Right lobe of liver (tissue), 6 donors: ENCODE data around the gene RNF17. TPM values are rescaled to one million over a fixed set of nuclear protein-coding genes. Genes with fewer than 3 reads are reported as not detected.

Source experiments
- ATAC-seq, 4 donors: fragments of 200-7000 bp; cut with Tn5 transposase; one replicate each; pipeline ENCODE4 v1.9.1; 2020; ENCODE audit warnings: mild to moderate bottlenecking in 4 of 4, moderate library complexity in 4 of 4
- DNase-seq, 3 donors: peaks; one replicate each; pipeline ENCODE4 v3.0.0-alpha.2; 2020
- H3K27ac ChIP-seq, 3 donors: fragments of 200-600 bp; one replicate each; pipeline ENCODE4 v1.8.0; 2022
- H3K27me3 ChIP-seq, 2 donors: fragments of 200-600 bp; one replicate each; pipeline ENCODE4 v1.8.0; 2022
- H3K36me3 ChIP-seq, 4 donors: fragments of 200-600 bp; sonication (generic) in 1 of 4; one replicate each; pipeline versions ENCODE4 v1.5.1 to v1.8.0; 2017 to 2022; ENCODE audit warnings: control low read depth in 1 of 4
- H3K4me1 ChIP-seq, 4 donors: fragments of 200-600 bp; sonication (generic) in 1 of 4; one replicate each; pipeline versions ENCODE4 v1.5.1 to v1.8.0; 2017 to 2022; ENCODE audit warnings: control low read depth in 1 of 4
- H3K4me3 ChIP-seq, 3 donors: fragments of 200-600 bp; one replicate each; pipeline ENCODE4 v1.8.0; 2022
- H3K9me3 ChIP-seq, 4 donors: fragments of 200-600 bp; sonication (generic) in 1 of 4; one replicate each; pipeline versions ENCODE4 v1.5.1 to v1.8.0; 2017 to 2022; ENCODE audit warnings: control low read depth in 1 of 4
- POLR2A ChIP-seq: fragments of 450-650 bp; IDR thresholded peaks from one replicate; pipeline ENCODE4 v1.6.1; 2017; ENCODE audit warnings: antibody characterized with exemption, mild to moderate bottlenecking
- WGBS: methylation state at CpG from one replicate; pipeline ENCODE4 v1.1.6; 2018; ENCODE audit warnings: low coverage, low lambda C conversion rate; ENCODE audit not compliant: insufficient coverage; ENCODE audit errors: missing lambda C conversion rate; 5-methylcytosine and 5-hydroxymethylcytosine counted together
- intact Hi-C, 2 donors: fragments of 100-400 bp; cut with DNase I; formaldehyde crosslinking; loops; one replicate each; pipeline versions ENCODE4 v1.11.2 to v1.14.1; 2022
- total RNA-seq, 6 experiments: library from RNA; depleted of rRNA in 2 of 6; stranded (reverse); fragments of >200 nt in 2 of 6; fragmentation: NEBNext Ultra II Directional in 3 of 6; extraction: Animal tissue kit (Norgen Biotek cat#: 25700) in 3 of 6; gene quantifications; one replicate each; pipeline versions ENCODE4 v1.1.0 to v1.2.4, GENCODE V29; 2016 to 2023
- TF ChIP-seq, protein P1 (sequence below), 4 donors: fragments of 200-600 bp in 3 of 4; fragments of 450-650 bp in 1 of 4; IDR thresholded peaks; one replicate each; pipeline versions ENCODE4 v1.5.1 to v1.8.0; 2016 to 2022; ENCODE audit warnings: antibody characterized with exemption in 4 of 4, mild to moderate bottlenecking in 2 of 4
- donor health status: DM: no; HTN: yes; CAD: no.
- donor health status: DM: no; HTN: no; CAD: no.
- donor health status: DM: no; HTN: no; CAD: no.
- donor health status: DM: no; HTN: yes; CAD: no.
- donor health status: DM: no; HTN: yes; CAD: no.

The RNF17 gene
- total RNA-seq, 6 experiments from 2014 or later: not detected

- WGBS: no CpG with 5 or more reads among the region's 28 CpGs
- Histone ChIP-seq H3K27me3 (no peaks in the 10 kb centered on the region), H3K27ac (no peak overlapping the region), H3K36me3 (no peaks in the 10 kb centered on the region), H3K4me3 (no peak overlapping the region), H3K4me1 (no peaks in the 10 kb centered on the region), H3K9me3 (no peaks in the 10 kb centered on the region)
- TF ChIP-seq, protein P1, sequence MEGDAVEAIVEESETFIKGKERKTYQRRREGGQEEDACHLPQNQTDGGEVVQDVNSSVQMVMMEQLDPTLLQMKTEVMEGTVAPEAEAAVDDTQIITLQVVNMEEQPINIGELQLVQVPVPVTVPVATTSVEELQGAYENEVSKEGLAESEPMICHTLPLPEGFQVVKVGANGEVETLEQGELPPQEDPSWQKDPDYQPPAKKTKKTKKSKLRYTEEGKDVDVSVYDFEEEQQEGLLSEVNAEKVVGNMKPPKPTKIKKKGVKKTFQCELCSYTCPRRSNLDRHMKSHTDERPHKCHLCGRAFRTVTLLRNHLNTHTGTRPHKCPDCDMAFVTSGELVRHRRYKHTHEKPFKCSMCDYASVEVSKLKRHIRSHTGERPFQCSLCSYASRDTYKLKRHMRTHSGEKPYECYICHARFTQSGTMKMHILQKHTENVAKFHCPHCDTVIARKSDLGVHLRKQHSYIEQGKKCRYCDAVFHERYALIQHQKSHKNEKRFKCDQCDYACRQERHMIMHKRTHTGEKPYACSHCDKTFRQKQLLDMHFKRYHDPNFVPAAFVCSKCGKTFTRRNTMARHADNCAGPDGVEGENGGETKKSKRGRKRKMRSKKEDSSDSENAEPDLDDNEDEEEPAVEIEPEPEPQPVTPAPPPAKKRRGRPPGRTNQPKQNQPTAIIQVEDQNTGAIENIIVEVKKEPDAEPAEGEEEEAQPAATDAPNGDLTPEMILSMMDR (IDR thresholded peaks at IDR 0.05): no peak
- no peak for TF ChIP-seq POLR2A
- DNase-seq (no peak), ATAC-seq (peak in 1 of 4 donors; percentile 22)
- intact Hi-C loops: no loop called here
Measured at GRCh38 chr13:24894972-24895300, 131.0 kb downstream of the RNF17 start.

DNA sequence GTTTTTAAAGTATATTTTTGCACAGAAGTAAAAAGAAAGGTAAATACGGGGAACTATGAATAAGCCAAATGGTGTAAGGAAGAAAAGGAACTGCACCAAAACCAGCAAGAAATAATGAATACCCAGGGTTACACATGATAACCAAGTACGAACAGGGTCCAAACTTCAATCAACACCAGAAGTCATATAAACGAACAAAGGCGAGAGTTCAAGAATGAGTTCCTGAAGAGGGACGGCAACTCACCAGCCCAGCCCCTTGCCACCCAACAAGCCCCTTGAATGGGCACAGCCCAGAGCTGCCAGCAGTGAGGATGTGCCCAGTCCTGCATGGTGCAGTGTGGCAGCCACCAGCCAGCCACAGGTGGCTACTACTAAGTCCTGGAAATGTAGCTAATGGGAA, 132.1 kb downstream of the RNF17 start:
- no peaks in the 10 kb centered on the region for H3K27me3 ChIP-seq
- no peak overlapping the region for H3K27ac ChIP-seq
- ATAC-seq: no peak
- no peaks in the 10 kb centered on the region for H3K9me3 ChIP-seq
- no peaks in the 10 kb centered on the region for H3K36me3 ChIP-seq
- intact Hi-C loops: no loop called here
- H3K4me1 ChIP-seq: no peaks in the 10 kb centered on the region
- 93% methylated on average over 5 of the region's 5 CpGs for WGBS
- H3K4me3 ChIP-seq: no peak overlapping the region
- DNase-seq: no peak
- no peak for TF ChIP-seq POLR2A
- TF ChIP-seq, protein P1 (IDR thresholded peaks at IDR 0.05): no peak

DNA sequence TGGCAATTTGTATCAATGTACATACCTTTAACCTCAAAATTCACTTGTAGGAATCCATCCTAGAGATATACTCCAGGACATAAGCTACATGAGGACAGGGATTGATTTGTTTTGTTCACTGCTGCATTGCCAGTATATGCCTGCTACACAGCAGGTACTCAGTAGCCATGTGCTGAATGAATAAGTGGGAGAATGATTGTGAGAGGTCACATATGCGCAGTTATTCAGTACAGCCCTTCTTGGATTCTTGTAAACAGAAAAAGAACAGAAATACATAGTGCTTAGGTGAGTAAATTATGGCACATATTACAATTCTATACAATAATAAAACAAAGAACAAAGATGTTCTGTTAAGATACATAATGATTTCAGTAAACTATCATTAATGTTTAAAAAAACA, 133.3 kb downstream of the RNF17 start:
- no peaks in the 10 kb centered on the region for H3K4me1 ChIP-seq
- no peaks in the 10 kb centered on the region for H3K9me3 ChIP-seq
- H3K27me3 ChIP-seq: no peaks in the 10 kb centered on the region
- no peaks in the 10 kb centered on the region for H3K36me3 ChIP-seq
- DNase-seq: no peak
- no peak for ATAC-seq
- no peak overlapping the region for H3K4me3 ChIP-seq
- intact Hi-C loops: no loop called here
- TF ChIP-seq POLR2A: no peak
- TF ChIP-seq, protein P1 (IDR thresholded peaks at IDR 0.05): no peak
- H3K27ac ChIP-seq: no peak overlapping the region
- 100% methylated on average over 1 of the region's 1 CpG for WGBS

- H3K4me3 ChIP-seq: no peak overlapping the region
Measured at GRCh38 chr13:24899601-24900000, 135.6 kb downstream of the RNF17 start.

More at GRCh38 chr13:24899601-24900000, 135.6 kb downstream of the RNF17 start:
- no peak overlapping the region for H3K27ac ChIP-seq
- no peaks in the 10 kb centered on the region for H3K9me3 ChIP-seq
- ATAC-seq (no peak), DNase-seq (no peak)
- intact Hi-C loops: no loop called here
- no peaks in the 10 kb centered on the region for H3K36me3 ChIP-seq
- no peaks in the 10 kb centered on the region for H3K4me1 ChIP-seq
- no peak for TF ChIP-seq POLR2A
- TF ChIP-seq, protein P1 (IDR thresholded peaks at IDR 0.05): no peak
- H3K27me3 ChIP-seq: no peaks in the 10 kb centered on the region
- 94% methylated on average over 5 of the region's 5 CpGs for WGBS
